Esophagus squamous epithelium (tissue), 5 donors: Measurements from ENCODE around the gene ENTPD2. TPM values are rescaled to one million over a fixed set of nuclear protein-coding genes. Genes with fewer than 3 reads are reported as not detected.
A peak's percentile ranks its signal among the peaks of the same experiment; 100 is the strongest.

Experiments
- DNase-seq: peaks from one replicate; lab custom pipeline; 2025; lab: John Stamatoyannopoulos, UW
- H3K27ac ChIP-seq, 4 donors: fragments of 200-600 bp; sonication (generic); one replicate each; pipeline ENCODE4 v1.5.1; 2016 to 2019; ENCODE audit warnings: mild to moderate bottlenecking in 1 of 4
- H3K27me3 ChIP-seq, 4 donors: fragments of 200-600 bp; sonication (generic); 1 replicate in 3 of 4; 2 replicates in 1 of 4; pipeline versions ENCODE4 v1.5.1 to v1.6.0; 2017 to 2021; ENCODE audit warnings: antibody characterized with exemption in 1 of 4
- H3K36me3 ChIP-seq, 3 donors: fragments of 200-600 bp; sonication (generic); one replicate each; pipeline ENCODE4 v1.5.1; 2016 to 2019
- H3K4me1 ChIP-seq, 3 donors: fragments of 200-600 bp; sonication (generic); one replicate each; pipeline ENCODE4 v1.5.1; 2017 to 2019
- H3K4me3 ChIP-seq, 4 donors: fragments of 200-600 bp; sonication (generic); 1 replicate in 3 of 4; 2 replicates in 1 of 4; pipeline ENCODE4 v1.5.1; 2016 to 2019; ENCODE audit warnings: mild to moderate bottlenecking in 2 of 4, moderate library complexity in 1 of 4
- H3K9me3 ChIP-seq, 3 donors: fragments of 200-600 bp; sonication (generic); one replicate each; pipeline ENCODE4 v1.5.1; 2016 to 2019
- POLR2A ChIP-seq, 4 donors: fragments of 450-650 bp; IDR thresholded peaks; one replicate each; pipeline ENCODE4 v1.6.1; 2017; ENCODE audit warnings: antibody characterized with exemption in 4 of 4, mild to moderate bottlenecking in 4 of 4, moderate library complexity in 3 of 4
- WGBS, 2 donors: methylation state at CpG; one replicate each; pipeline ENCODE4 v1.1.5; 2018; 5-methylcytosine and 5-hydroxymethylcytosine counted together
- intact Hi-C: fragments of 100-400 bp; cut with DNase I; formaldehyde crosslinking; loops from one replicate; pipeline ENCODE4 v1.15.0; 2022
- total RNA-seq, 4 donors: library from RNA; depleted of rRNA; stranded (reverse); fragments of >200 nt; gene quantifications; one replicate each; pipeline ENCODE4 v1.1.0, GENCODE V29; 2016
- TF ChIP-seq, protein P1 (sequence below), 6 experiments: fragments of 450-650 bp in 4 of 6; fragments of 200-600 bp in 2 of 6; sonication (generic) in 2 of 6; IDR thresholded peaks; one replicate each; pipeline ENCODE4 v1.5.1; 2016 to 2019; ENCODE audit warnings: antibody characterized with exemption in 6 of 6, mild to moderate bottlenecking in 4 of 6, moderate library complexity in 4 of 6
- donor health status: DM: yes; HTN: yes; CAD: no.

ENTPD2 gene
- total RNA-seq, 4 donors from 2014 or later = 0.47 to 1.3 (median 0.86) TPM

DNA sequence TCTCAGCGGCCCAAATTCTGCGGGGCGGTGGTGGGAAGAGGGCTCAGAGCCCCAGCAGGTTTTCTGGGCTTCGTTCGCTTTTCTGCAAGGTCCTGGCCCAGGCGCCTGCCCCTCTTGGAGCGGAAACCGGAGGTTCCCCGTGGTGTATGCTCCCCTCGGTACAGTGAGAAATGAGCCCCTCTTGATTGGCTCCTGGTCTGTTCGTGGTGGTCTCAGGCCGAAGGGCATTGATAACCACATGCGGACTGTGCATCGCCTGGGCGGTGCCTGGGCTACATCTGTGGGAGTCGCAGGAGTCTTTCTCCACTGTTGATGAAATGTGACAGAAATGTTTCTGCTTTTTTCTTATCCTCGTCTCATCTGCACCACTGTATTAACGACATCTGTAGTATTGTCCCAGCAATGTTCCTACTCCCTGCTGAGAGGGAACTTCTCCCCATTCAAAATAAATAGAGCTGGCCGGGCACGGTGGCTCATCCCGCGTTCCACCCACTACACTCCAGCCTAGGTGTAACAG lies 33.6 kb upstream of the ENTPD2 start:
- Histone ChIP-seq H3K27ac (peak overlapping the region; percentile 90 to 99 (median 98)), H3K27me3 (no peaks in the 10 kb centered on the region), H3K9me3 (no peaks in the 10 kb centered on the region), H3K36me3 (peaks cover 4 to 44% (median 5%) of the 10 kb centered on the region in 3 donors), H3K4me3 (peak overlapping the region; percentile 69 to 93 (median 84)), H3K4me1 (peaks cover 50 to 74% (median 53%) of the 10 kb centered on the region in 3 donors)
- WGBS, 2 donors = 6 to 23% methylated on average over 7 to 11 of the region's 22 CpGs
- no peak for DNase-seq
- TF ChIP-seq, protein P1, sequence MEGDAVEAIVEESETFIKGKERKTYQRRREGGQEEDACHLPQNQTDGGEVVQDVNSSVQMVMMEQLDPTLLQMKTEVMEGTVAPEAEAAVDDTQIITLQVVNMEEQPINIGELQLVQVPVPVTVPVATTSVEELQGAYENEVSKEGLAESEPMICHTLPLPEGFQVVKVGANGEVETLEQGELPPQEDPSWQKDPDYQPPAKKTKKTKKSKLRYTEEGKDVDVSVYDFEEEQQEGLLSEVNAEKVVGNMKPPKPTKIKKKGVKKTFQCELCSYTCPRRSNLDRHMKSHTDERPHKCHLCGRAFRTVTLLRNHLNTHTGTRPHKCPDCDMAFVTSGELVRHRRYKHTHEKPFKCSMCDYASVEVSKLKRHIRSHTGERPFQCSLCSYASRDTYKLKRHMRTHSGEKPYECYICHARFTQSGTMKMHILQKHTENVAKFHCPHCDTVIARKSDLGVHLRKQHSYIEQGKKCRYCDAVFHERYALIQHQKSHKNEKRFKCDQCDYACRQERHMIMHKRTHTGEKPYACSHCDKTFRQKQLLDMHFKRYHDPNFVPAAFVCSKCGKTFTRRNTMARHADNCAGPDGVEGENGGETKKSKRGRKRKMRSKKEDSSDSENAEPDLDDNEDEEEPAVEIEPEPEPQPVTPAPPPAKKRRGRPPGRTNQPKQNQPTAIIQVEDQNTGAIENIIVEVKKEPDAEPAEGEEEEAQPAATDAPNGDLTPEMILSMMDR (IDR thresholded peaks at IDR 0.05) = no peak
- TF ChIP-seq POLR2A (IDR thresholded peaks at IDR 0.05) = no peak
- intact Hi-C loops = no loop called here

DNA sequence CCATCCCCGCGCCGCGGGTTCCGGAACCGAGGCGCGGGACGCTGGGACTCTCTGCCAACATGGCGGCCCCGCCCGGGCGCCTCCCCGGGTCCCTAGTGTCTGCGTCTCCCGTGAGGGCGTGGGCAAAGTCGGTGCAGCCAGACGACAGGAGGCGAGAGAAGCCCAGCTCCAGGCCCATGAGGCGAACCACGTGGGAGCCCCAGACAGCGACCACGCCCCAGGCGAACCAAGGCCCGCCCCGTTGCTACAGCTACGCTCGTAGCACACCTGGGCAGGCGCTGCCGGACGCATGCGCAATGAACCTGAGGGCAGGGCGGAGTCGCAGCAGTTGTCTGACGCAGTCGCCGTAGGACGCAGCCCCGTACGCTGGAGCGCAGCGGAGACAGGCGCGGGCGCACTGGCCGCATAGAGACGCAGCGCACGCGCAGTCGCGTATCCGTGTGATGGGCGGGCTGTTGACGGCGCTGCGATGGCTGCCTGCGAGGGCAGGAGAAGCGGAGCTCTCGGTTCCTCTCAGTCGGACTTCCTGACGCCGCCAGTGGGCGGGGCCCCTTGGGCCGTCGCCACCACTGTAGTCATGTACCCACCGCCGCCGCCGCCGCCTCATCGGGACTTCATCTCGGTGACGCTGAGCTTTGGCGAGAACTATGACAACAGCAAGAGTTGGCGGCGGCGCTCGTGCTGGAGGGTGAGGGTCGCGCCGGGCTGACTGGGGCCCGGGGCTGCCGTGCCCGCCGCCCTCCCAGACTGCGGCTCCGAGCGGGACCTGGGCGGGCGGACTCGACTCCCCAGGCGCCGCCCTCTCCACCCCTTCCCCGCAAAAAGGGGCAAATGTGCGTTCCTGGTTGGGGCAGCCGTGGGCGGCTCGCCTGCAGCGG lies 32.9 kb upstream of the ENTPD2 start, which contains the start of gene MAN1B1:
TSS of gene MAN1B1 (plus strand) at position 455 of the 878 bp plus-strand sequence. CDS start at position 470, 15 bp downstream.
- Histone ChIP-seq H3K4me1 (peaks cover 50 to 75% (median 53%) of the 10 kb centered on the region in 3 donors), H3K27me3 (no peaks in the 10 kb centered on the region), H3K27ac (peak within 1 kb of the TSS; percentile 90 to 99 (median 98)), H3K4me3 (peak within 1 kb of the TSS; percentile 69 to 93 (median 84)), H3K36me3 (peaks cover 4 to 44% (median 5%) of the 10 kb centered on the region in 3 donors), H3K9me3 (no peaks in the 10 kb centered on the region)
- TF ChIP-seq POLR2A (IDR thresholded peaks at IDR 0.05) = peak in 3 of 4 donors; percentile 71 to 89 (median 85)
- TF ChIP-seq, protein P1 (IDR thresholded peaks at IDR 0.05) = peak in 2 of 6 experiments; percentile 4 to 56
- WGBS, 2 donors = 0 to 10% methylated on average over 1 to 2 of the region's 101 CpGs
- DNase-seq = peak; percentile 94
- intact Hi-C loops = no loop called here

DNA sequence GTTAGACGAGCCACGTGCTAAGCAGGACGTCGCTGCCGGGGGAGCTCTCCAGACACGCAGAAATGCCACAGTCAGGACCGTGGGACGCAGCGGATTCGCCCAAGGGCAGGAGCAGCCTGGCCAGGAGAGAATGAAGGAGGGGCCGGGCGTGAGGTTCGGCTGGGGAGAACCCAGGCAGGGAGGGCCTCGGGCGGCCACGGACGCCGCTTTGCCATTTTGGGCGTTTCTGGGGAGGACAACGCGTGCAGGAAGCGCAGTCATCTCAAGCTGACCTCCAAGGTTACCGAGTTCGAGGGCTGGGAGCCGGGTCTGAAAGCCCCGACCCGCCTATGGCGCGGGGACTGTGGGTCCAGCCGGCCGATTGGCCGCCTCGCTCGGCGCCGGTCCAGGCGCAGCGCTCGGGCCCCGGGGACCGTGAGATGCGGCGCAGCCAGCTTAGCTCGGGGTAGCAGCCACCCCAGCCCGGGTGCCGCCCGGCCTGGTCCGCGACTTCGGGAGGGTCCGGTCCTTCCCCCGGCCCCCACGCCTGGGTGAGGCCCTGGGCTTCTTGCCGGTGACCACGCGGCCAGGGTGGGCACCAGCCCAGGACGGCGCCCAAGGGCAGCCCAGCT lies 32.2 kb upstream of the ENTPD2 start:
- Histone ChIP-seq H3K4me3 (peak overlapping the region; percentile 69 to 93 (median 84)), H3K36me3 (peaks cover 4 to 46% (median 5%) of the 10 kb centered on the region in 3 donors), H3K9me3 (no peaks in the 10 kb centered on the region), H3K27ac (peak overlapping the region; percentile 90 to 99 (median 98)), H3K4me1 (peaks cover 50 to 75% (median 53%) of the 10 kb centered on the region in 3 donors), H3K27me3 (no peaks in the 10 kb centered on the region)
- 0% methylated on average over 8 to 9 of the region's 58 CpGs for WGBS, 2 donors
- no peak for DNase-seq
- no peak for TF ChIP-seq POLR2A (IDR thresholded peaks at IDR 0.05)
- TF ChIP-seq, protein P1 (IDR thresholded peaks at IDR 0.05) = no peak
- intact Hi-C loops = no loop called here

DNA sequence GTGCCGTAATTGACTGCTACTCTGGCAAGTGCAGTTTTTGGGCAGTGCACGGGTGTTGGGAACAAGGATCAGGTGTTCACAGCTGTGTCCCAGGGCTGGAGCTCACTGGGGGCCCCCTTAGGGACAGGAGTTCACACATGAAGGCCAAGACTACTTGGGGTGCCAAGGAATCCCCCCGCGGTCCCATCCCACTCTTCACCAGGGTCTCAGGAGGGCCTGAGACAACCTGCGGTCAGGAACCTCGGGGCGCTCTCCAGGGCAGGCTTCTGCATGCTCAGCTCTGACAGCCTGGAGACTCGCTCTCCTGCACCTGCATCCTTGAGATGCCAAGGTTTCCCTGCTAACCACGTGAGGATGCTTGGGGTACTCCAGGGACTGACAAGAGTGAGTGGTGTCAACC lies 30.7 kb upstream of the ENTPD2 start:
- peak overlapping the region; percentile 80 to 99 (median 88) for H3K27ac ChIP-seq
- H3K4me1 ChIP-seq = peaks cover 49 to 70% (median 51%) of the 10 kb centered on the region in 3 donors
- intact Hi-C loops = no loop called here
- H3K27me3 ChIP-seq = no peaks in the 10 kb centered on the region
- H3K4me3 ChIP-seq = no peak overlapping the region
- DNase-seq = no peak
- peaks cover 7 to 46% (median 7%) of the 10 kb centered on the region in 3 donors for H3K36me3 ChIP-seq
- WGBS, 2 donors = 52% methylated on average over 7 of the region's 9 CpGs; no CpG with 5 or more reads in 1 of the 2 donors
- no peaks in the 10 kb centered on the region for H3K9me3 ChIP-seq
- TF ChIP-seq, protein P1 (IDR thresholded peaks at IDR 0.05) = no peak
- TF ChIP-seq POLR2A (IDR thresholded peaks at IDR 0.05) = no peak
